ENCODE results near the gene TP53AIP1.

Gene TP53AIP1

DNA sequence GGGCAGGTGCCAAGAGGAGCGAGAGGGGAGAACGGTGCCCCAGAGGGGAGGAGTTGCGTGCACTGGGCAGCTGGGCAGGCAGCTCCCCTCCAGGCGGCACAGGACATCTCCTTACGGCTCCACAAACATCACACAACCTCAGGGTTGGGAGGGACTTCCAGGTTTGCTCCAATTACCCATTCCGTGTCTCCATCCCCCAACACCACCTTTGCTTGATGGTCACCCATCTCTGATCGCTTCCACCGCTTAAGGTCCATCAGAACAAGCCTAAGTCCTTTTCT lies 14.5 kb upstream of the TP53AIP1 start:
- no peak overlapping the region for H3K4me3 ChIP-seq (ENCODE audit: low read depth, low read length)
- TF ChIP-seq, protein P1, sequence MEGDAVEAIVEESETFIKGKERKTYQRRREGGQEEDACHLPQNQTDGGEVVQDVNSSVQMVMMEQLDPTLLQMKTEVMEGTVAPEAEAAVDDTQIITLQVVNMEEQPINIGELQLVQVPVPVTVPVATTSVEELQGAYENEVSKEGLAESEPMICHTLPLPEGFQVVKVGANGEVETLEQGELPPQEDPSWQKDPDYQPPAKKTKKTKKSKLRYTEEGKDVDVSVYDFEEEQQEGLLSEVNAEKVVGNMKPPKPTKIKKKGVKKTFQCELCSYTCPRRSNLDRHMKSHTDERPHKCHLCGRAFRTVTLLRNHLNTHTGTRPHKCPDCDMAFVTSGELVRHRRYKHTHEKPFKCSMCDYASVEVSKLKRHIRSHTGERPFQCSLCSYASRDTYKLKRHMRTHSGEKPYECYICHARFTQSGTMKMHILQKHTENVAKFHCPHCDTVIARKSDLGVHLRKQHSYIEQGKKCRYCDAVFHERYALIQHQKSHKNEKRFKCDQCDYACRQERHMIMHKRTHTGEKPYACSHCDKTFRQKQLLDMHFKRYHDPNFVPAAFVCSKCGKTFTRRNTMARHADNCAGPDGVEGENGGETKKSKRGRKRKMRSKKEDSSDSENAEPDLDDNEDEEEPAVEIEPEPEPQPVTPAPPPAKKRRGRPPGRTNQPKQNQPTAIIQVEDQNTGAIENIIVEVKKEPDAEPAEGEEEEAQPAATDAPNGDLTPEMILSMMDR (IDR thresholded peaks at IDR 0.05; ENCODE audit: borderline replicate concordance, insufficient read depth, low read depth, low read length) = no peak

DNA sequence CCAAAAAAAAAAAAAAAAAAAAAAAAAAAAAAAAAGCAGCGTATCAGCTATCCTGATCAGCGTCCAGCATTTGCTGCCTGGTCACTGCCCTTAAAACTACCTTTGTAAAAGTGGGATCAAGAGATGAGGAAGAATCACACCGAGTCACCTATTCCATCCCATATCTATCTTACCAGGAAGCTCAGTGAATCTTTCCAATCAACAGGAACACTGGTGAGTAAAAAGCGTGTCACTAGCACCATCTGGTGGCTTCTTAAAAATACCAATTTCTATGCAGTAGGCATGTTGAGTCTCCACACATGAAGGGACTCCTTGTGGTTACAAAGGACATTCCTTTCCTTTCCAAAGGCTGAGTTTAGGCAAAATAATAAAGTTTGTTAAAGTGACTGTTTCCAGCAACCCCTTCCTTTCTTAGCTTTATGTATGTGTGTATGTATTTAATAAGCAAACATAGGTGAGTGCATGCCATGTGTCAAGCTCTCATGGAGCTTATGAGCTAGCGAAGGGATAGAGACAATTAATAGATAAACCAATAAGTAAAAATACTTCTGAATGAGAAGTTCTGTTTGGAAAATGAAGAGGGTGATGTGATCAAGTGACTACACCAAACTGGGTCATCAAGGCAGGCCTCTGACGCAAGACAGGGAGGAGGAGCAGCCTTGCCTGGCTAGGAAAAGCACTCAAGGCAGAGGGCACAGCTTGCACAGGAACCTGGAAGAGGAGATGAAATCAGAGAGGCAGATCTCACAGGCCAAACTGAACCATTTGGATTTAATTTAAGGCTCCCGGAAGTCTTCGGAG lies 13.9 kb upstream of the TP53AIP1 start:
- H3K4me3 ChIP-seq (ENCODE audit: low read depth, low read length) = no peak overlapping the region
- TF ChIP-seq, protein P1 (IDR thresholded peaks at IDR 0.05; ENCODE audit: borderline replicate concordance, insufficient read depth, low read depth, low read length) = peak; percentile 47; the same call in 1 of the 2 replicates

DNA sequence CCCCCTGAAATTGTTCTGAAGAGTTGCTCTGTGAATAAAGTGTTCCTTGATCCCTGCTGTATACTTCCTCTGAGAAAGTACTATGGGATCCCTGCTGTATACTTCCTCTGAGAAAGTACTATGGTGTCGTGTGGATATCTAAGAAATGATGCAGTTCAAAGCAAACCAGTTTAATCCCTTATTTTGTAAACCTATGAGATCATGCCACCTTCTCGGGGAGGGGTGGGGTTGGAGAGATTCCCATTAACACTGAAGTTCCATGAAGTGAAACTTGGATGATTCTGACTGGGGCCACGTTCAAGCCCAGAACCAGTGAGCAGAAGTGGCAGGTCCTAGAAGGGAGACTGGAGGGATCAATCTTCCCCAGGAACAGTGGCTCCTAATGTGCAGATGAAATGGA lies 13.0 kb upstream of the TP53AIP1 start:
- no peak overlapping the region for H3K4me3 ChIP-seq (ENCODE audit: low read depth, low read length)
- TF ChIP-seq, protein P1 (IDR thresholded peaks at IDR 0.05; ENCODE audit: borderline replicate concordance, insufficient read depth, low read depth, low read length) = no peak

DNA sequence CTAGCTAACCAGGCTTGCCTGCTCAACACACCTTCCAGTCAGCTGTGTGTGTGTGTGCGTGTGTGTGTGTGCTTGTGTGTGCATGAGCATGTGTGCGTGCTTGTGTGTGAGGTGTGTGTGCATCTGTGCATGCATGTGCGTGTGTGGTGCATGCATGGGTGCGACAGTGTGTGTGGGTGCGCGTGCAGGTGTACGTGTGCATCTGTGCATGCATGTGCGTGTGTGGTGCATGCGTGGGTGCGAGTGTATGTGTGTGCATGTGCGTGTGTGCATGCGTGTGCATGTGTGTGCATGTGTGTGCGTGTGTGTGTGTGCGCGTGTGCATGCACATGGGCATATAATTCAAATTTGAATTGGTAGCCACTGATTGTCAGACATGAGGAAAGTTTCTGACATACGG lies 10.5 kb upstream of the TP53AIP1 start:
- TF ChIP-seq, protein P1 (IDR thresholded peaks at IDR 0.05; ENCODE audit: borderline replicate concordance, insufficient read depth, low read depth, low read length) = no peak
- no peak overlapping the region for H3K4me3 ChIP-seq (ENCODE audit: low read depth, low read length)

DNA sequence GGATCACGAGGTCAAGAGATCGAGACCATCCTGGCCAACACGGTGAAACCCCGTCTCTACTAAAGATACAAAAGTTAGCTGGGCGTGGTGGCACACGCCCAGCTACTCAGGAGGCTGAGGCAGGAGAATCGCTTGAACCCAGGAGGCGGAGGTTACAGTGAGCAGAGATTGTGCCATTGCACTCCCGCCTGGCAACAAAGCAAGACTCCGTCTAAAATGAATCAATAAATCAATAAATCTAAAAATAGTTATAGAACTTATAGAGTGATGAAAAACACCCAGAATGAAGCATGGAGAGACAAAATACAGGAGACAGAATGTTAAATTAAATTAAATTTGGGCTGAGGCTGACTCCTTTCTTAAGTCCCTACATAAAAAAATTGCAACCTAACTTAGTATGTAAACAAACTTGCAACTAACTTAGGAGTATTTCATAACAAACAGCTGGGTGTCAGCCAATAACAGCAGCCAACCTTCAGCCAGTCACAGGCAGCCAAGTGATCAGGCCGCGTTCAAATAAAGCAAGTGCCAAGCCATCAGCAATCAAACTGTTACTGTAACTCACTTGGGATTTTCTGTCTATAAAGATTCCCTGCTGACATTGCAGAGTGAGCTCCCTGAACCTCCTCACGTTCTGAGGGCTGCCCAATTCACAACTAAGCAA lies 7.3 kb upstream of the TP53AIP1 start:
- H3K4me3 ChIP-seq (ENCODE audit: low read depth, low read length) = no peak overlapping the region
- TF ChIP-seq, protein P1 (IDR thresholded peaks at IDR 0.05; ENCODE audit: borderline replicate concordance, insufficient read depth, low read depth, low read length) = no peak

DNA sequence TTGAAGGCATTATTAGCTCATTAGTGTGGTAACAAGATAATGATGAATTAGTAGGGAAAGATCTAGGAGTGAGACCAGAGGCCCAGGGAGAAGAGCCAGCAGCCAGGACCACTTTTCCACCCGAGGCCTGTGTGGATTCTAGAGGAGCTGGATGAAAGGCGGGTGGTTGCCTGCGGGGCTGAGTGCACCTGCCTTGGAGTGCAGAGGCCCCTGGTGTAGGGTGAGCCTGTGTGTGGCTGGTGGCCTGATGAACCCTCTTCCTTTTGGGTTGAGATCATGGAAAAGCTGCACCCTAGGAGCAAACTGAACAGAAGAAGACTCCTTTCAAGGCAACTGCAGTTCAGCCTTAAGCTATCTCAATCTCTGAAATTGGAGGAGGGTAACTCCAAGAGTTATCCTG lies 5.9 kb upstream of the TP53AIP1 start:
- no peak overlapping the region for H3K4me3 ChIP-seq (ENCODE audit: low read depth, low read length)
- TF ChIP-seq, protein P1 (IDR thresholded peaks at IDR 0.05; ENCODE audit: borderline replicate concordance, insufficient read depth, low read depth, low read length) = peak; percentile 34; the same call in 1 of the 2 replicates

DNA sequence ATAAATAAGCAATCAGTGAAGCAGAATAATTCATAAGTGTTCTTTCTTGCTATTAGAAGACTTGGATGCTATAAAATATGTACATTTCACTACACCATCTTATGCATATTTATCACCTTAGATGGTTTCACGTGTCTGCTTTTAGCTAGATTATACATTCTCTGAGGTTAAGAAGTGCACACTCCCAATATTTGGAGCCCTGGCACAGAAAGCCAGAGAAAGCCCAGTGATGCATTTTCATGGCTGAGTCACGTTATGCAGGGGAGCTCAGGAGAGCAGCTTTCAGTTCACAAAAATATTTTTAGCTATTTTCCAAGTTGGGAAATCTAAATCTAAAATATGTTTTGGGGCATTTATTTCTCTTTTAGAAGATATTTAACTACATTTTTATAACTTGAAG lies 5.1 kb upstream of the TP53AIP1 start:
- TF ChIP-seq, protein P1 (IDR thresholded peaks at IDR 0.05; ENCODE audit: borderline replicate concordance, insufficient read depth, low read depth, low read length) = no peak
- no peak overlapping the region for H3K4me3 ChIP-seq (ENCODE audit: low read depth, low read length)
